ENCODE results near the gene LHCGR.

GRCh38 chr2:48673581-48673980 is 81.9 kb downstream of the LHCGR start:
- TF ChIP-seq, protein P1, sequence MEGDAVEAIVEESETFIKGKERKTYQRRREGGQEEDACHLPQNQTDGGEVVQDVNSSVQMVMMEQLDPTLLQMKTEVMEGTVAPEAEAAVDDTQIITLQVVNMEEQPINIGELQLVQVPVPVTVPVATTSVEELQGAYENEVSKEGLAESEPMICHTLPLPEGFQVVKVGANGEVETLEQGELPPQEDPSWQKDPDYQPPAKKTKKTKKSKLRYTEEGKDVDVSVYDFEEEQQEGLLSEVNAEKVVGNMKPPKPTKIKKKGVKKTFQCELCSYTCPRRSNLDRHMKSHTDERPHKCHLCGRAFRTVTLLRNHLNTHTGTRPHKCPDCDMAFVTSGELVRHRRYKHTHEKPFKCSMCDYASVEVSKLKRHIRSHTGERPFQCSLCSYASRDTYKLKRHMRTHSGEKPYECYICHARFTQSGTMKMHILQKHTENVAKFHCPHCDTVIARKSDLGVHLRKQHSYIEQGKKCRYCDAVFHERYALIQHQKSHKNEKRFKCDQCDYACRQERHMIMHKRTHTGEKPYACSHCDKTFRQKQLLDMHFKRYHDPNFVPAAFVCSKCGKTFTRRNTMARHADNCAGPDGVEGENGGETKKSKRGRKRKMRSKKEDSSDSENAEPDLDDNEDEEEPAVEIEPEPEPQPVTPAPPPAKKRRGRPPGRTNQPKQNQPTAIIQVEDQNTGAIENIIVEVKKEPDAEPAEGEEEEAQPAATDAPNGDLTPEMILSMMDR (IDR thresholded peaks at IDR 0.05): no peak
- TF ChIP-seq EP300 (IDR thresholded peaks at IDR 0.05): no peak
- no peak for TF ChIP-seq POLR2A (IDR thresholded peaks at IDR 0.05)
